GM12892 (cell line): ENCODE measurements around the gene TUBGCP5.
"Not testable (repeated sequence)": the region's sequence is repeated elsewhere in the genome, so short reads cannot be mapped to it uniquely, and the experiment has no call there.

Experiments used
- DNase-seq: peaks from one replicate; pipeline ENCODE4 v3.0.0; 2011; ENCODE audit not compliant: insufficient read length
- FAIRE-seq: peaks from 2 replicates; lab custom pipeline; 2011; peaks lifted over from hg19 to GRCh38; lab: Jason Lieb, UNC
- POLR2A ChIP-seq: IDR thresholded peaks from 2 replicates; pipeline ENCODE4 v1.6.1; 2011; ENCODE audit warnings: low read depth, low read length, control low read depth
- POLR2AphosphoS5 ChIP-seq: IDR thresholded peaks from 2 replicates; pipeline ENCODE4 v1.6.1; 2011; ENCODE audit warnings: low read depth, low read length, control low read depth
- TAF1 ChIP-seq: IDR thresholded peaks from 2 replicates; pipeline ENCODE4 v1.6.1; 2011; ENCODE audit warnings: low read depth, mild to moderate bottlenecking, control low read depth, low read length, borderline replicate concordance

Gene TUBGCP5

GRCh38 chr15:23065836-23066235 is 26.5 kb upstream of the TUBGCP5 start:
- no peak for TF ChIP-seq POLR2AphosphoS5
- no peak for TF ChIP-seq TAF1
- TF ChIP-seq POLR2A: no peak
- FAIRE-seq: no peak

GRCh38 chr15:23064156-23064555 is 24.8 kb upstream of the TUBGCP5 start:
- DNase-seq (no peak), FAIRE-seq (no peak)
- TF ChIP-seq POLR2A: no peak
- no peak for TF ChIP-seq POLR2AphosphoS5
- TF ChIP-seq TAF1: no peak

More at GRCh38 chr15:23065836-23066235, 26.5 kb upstream of the TUBGCP5 start:
- no peak for DNase-seq

- DNase-seq (no peak), FAIRE-seq (no peak)
- no peak for TF ChIP-seq POLR2AphosphoS5
- no peak for TF ChIP-seq TAF1
- no peak for TF ChIP-seq POLR2A
Observed at GRCh38 chr15:23057707-23058106, 18.3 kb upstream of the TUBGCP5 start.

- DNase-seq: no peak
- TF ChIP-seq POLR2A: no peak
- no peak for FAIRE-seq
Observed at GRCh38 chr15:23055316-23055715, 15.9 kb upstream of the TUBGCP5 start.

- DNase-seq (no peak), FAIRE-seq (no peak)
- TF ChIP-seq POLR2A (no peak), POLR2AphosphoS5 (no peak), TAF1 (no peak)
Observed at GRCh38 chr15:23052522-23052921, 13.2 kb upstream of the TUBGCP5 start.

GRCh38 chr15:23050708-23051107 is 11.3 kb upstream of the TUBGCP5 start:
- TF ChIP-seq TAF1 (no peak), POLR2AphosphoS5 (no peak), POLR2A (no peak)
- FAIRE-seq (no peak), DNase-seq (no peak)

GRCh38 chr15:23049984-23050628 is 10.7 kb upstream of the TUBGCP5 start:
- DNase-seq (no peak), FAIRE-seq (no peak)
- TF ChIP-seq POLR2A (no peak), TAF1 (no peak), POLR2AphosphoS5 (no peak)

GRCh38 chr15:23048572-23049282 is 9.4 kb upstream of the TUBGCP5 start:
- not testable (repeated sequence) for FAIRE-seq, DNase-seq

- not testable (repeated sequence) for FAIRE-seq, DNase-seq
Observed at GRCh38 chr15:23043987-23044386, 4.6 kb upstream of the TUBGCP5 start.

GRCh38 chr15:23043535-23043934 is 4.2 kb upstream of the TUBGCP5 start:
- not testable (repeated sequence) for DNase-seq, FAIRE-seq

GRCh38 chr15:23041736-23042135 is 2.4 kb upstream of the TUBGCP5 start:
- FAIRE-seq, DNase-seq: not testable (repeated sequence)

GRCh38 chr15:23039917-23040281 is 530 bp upstream of the TUBGCP5 start:
- FAIRE-seq: no peak
- peak; percentile 24 for DNase-seq
- TF ChIP-seq POLR2AphosphoS5 (no peak), TAF1 (no peak), POLR2A (no peak)

GRCh38 chr15:23038726-23039142 is 635 bp downstream of the TUBGCP5 start:
- DNase-seq (no peak), FAIRE-seq (no peak)
- TF ChIP-seq POLR2A (no peak), POLR2AphosphoS5 (no peak), TAF1 (no peak)
